NCI-H2227 treated with DMSO at 0.1 percent for 48 hours (cell line): Measurements from ENCODE around the gene JMJD1C.
"Not testable (repeated sequence)": the region's sequence is repeated elsewhere in the genome, so short reads cannot be mapped to it uniquely, and the experiment has no call there.

ENCODE experiments used
- DNase-seq: peaks from one replicate; lab custom pipeline; 2025; lab: John Stamatoyannopoulos, UW

The JMJD1C gene

DNA sequence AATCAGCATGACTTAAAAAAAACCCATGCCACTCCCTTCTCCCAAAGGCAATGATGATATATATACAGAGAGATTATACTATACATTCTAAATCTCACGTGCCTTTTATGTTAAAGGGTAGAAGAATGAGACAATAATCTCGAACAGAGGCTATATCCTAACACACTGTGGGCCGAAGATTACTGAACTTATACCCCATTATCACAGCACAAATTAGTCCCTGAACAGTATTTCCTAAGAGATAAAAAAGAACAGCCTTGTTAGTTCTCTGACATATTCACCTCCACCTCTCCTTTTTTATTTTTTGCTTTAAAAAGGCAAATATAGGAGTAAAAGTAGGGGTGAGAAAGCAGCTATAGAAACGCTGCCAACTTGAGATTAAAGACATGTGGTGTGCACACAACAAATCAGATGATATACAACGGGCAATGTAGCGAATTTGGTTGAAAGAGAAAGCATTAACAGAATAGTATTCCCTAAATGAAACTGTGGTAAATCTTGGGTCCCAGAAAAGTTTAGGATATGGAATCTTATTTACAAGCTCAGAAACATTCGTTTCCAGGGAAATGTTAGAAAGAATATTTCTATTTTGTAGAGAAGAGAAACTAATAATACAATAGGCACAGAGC is 69.5 kb downstream of the JMJD1C start:
- DNase-seq: no peak

DNA sequence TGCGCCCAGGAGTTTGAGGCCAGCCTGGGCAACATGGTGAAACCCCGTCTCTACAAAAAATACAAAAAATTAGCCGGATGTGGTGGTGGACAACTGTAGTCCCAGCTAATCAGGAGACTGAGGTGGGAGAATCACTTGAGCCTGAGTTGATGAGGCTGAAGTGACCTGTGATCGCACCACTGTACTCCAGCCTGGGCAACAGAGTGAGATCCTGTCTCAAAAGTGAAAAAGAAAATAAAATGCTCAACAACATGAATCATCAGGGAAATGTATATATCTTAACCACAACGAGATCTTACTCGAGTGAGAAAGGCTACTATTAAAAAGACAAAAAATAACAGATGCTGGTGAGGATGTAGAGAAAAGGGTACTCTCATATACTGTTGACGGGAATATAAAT is 72.7 kb downstream of the JMJD1C start:
- DNase-seq: no peak

DNA sequence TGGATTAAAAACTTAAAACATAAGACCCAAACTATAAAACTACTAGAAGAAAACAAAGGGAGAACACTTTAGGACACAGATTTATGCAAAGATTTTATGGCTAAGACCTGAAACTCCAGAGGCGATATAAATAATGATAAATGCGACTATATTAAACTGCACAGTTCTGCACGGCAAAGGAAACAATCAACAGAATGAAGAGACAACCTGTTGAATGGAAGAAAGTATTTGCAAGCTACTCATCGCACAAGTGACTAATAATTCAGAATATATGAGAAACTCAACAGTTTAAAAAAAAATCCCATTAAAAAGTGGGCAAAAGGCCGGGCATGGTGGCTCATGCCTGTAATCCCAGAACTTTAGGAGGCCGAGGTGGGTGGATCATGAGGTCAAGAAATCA is 73.6 kb downstream of the JMJD1C start:
- no peak for DNase-seq

DNA sequence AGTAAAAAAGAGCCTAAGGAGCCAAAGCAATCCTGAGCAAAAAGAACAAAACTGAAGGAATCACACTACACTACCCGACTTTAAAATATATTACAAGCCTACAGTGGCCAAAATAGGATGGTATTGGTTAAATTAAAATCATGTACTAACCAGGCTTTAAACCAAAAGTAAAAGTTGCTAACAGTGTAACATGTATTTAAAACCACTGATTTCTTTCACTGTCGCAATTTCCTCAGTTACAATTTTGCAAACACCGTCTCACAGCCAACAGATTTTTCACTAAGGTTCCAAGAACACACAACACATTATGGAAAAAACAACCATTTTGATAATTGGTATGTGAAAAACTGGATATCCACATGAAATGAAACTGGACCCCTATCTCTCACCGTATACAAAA is 74.0 kb downstream of the JMJD1C start:
- DNase-seq: no peak

DNA sequence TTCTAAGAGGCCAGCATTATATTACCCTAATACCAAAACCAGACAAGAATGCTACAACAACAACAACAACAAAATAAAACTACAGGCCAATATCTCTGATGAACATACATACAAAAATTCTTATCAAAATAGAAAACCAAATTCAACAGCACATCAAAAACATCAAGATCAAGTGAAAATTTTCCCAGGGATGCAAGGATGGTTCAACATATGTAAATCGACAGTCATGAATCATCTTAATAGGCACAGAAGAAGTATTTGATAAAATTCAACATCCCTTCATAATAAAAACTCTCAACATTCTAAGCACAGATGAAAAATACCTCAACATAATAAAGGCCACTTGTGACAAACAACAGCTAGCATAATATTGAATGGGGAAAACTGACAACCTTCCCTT is 75.3 kb downstream of the JMJD1C start:
- DNase-seq: no peak

DNA sequence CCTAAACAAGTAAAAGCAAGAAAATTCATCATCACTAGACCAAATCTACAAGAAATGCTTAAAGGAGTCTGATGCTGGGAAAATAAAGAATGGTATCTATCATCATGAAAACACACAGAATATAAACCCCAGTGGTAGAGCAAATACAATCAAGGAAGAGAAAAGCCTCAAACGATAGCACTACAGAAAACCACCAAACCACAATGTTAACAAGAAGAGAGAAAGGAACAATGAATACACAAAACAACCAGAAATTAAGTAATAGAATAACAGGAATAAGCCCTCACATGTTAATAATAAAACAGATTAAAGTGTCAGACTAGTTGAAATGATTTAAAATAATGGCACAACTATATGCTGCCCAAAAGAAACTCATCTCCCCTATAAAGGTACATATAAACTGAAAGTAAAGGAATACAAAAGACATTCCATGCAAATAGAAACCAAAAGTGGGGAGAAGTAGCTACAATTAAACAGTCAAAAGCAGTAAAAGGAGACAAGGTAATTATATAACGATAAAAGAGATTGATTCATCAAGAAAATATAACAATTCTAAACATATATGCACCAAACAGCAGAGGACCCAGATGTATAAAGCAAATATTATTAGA is 77.3 kb downstream of the JMJD1C start:
- DNase-seq: no peak

DNA sequence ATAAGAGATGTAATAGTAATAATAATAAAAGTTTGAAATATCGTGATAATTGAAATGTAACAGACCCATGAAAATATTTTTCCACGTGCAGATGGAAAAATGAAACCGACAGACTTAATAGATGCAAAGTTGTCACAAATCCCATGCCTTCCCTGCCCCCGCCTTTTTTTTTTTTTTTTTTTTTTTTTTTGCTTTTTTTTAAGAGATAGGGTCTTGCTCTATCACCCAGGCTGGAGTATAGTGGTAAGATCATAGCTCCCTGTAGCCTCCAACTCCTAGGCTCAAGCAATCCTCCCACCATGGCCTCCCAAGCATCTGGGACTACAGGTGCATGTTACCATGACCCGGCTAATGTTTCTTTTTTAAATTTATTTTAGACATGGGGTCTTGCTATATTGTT is 80.5 kb downstream of the JMJD1C start:
- no peak for DNase-seq

DNA sequence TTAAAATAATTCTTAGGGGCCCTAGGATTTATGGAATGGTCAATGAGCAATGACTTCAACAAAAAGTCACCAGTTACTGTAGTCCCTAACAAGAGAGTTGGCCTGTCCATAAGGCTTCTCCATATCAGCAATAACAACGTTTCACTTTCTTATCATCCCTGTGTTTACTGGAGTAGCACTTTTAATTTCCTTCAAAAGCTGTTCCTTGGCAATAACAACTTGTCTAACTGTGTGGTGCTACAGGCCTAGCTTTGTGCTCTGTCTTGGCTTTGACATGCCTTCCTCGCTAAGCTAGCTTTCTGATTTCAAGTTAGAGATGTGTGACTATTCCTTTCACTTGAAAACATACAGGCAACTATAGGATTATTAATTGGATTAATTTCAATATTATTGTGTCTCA is 81.1 kb downstream of the JMJD1C start:
- no peak for DNase-seq

DNA sequence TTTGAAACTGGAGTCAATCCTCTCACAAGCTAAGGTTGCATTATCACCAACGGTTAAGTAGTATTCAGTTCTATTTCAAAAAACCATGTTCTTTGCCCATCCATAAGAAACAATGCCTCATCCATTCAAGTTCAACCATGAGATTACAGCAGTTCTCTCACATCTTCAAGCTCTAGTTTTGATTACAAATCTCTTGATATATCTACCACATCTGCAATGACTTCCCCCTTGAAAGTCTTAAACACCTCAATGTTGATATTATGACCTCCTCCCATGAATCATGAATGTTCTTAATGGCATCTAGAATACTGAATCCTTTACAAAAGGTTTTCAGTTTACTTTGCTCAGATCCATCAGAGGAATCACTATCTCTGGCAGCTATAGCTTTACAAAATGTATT is 81.8 kb downstream of the JMJD1C start:
- no peak for DNase-seq

DNA sequence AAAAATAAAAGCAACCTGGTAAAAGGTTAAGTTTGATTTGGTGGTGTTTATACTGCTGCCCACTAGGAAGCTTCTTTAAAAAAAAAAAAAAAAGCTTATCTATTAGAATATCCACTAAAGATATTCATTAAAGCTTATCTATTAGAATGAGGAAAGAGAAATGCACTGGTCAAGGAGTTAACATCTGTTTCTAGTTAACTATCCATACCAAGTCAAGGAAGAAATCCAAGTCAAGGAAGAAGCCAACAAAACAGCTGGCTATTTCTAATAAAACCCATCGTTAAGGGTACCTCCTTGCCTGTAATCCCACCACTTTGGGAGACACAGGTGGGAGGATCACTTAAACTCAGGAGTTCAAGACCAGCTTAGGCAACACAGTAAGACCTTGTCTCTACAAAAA is 82.6 kb downstream of the JMJD1C start:
- no peak for DNase-seq

DNA sequence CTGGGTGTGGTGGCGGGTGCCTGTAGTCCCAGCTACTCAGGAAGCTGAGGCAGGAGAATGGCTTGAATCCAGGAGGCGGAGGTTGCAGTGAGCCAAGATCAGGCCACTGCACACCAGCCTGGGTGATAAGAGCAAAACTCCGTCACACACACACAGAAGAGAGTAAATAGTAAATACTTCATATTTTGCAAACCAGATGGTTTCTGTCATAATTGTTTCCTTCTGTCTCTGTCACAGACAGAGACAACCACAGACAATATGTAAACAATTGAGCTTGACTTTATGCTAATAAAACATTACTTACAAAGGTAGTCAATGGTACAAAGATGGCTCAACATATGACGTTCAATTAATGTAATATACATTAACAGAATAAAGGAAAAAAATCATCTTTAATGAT is 83.7 kb downstream of the JMJD1C start:
- DNase-seq: no peak

DNA sequence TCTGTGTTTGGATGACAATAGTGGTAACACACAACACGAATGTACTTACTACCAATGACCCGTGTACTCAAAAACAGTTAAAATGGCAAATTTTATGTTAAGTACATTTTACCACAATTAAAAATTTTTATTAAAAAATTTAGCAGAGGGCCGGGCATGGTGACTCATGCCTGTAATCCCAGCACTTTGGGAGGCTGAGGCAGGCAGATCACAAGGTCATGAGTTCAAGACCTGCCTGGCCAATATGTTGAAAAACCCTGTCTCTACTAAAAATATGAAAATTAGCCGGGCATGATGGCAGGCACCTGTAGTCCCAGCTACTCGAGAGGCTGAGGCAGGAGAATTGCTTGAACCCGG is 88.5 kb downstream of the JMJD1C start:
- DNase-seq: not testable (repeated sequence)

DNA sequence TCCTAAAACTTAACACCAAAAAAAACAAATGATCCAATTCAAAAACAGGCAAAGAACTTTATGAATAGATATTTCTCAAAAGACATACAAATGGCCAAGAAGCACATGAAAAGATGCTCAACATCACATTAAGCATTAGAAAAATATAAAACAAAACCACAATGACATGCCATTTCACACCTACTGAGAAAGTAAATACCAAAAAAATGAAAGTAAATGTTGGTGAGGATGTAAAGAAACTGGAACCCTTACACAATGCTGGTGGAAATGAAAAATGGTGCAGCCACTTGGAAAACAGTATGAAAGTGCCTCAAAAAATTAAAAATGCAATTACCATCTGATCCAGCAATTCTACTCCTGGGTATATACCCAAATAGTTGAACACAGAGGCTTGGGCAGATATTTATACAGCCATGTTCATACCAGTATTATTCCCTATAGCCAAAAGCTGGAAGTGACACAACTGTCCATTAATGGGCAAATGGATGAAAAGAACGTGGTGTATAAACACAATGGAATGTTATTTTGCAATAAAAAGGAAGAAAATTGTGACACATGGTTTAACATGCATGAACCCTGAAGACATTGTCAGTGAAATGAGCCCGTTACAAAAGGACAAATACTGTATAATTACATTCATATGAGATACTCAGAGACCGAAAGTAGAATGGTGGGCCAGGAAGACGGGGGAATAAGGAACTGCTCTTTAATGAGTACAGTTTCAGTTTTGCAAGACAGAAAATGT is 89.0 kb downstream of the JMJD1C start:
- DNase-seq: no peak

DNA sequence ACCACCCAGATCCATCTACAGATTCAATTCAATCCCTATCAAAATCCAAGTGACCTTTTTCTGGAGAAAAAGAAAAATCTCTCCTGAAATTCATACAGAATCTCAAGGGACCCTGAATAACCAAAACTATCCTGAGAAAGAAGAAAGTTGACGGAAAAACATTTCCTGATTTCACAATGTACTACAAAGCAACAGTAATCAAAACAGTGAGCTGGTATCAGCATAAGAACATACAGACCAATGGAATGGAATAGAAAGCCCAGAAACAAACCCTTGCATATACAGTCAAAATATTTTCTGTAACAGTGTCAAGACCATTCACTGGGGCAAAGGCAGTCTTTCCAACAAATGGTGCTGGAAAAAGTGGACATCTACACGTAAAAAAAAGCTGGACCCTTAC is 89.9 kb downstream of the JMJD1C start:
- DNase-seq: no peak

DNA sequence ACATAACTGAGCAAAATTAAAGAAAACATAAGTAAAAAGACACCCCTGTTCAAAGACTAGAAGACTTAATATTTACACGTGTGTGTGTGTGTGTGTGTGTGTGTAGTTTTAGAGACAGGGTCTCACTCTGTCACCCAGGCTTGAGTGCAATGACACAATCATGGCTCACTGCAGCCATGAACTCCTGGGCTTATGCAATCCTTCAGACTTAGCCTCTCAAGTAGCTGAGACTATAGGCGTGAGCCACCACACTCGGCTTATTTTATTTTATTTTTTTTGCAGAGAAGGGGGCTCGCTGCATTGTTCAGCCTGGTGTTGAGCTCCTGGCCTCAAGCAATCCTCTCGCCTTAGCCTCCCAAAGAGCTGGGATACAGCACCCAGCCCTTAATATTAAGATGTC is 90.3 kb downstream of the JMJD1C start:
- no peak for DNase-seq

DNA sequence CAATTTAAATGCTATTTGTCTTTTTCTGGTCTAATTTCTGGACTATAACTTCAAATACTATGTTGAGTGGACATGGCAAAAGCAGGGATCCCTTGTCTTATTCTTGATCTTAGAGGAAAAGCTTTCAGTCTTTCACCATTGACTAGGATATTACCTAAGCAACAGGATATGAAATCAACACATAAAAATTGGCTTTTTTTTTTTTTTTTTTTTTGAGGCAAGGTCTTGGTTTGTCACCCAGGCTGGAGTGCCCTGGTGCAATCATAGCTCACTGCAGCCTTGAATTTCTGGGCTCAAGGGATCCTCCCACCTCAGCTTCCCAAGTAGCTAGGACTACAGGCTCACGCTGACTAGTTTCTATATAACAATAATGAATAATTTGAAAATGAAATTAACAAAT is 90.8 kb downstream of the JMJD1C start:
- no peak for DNase-seq

DNA sequence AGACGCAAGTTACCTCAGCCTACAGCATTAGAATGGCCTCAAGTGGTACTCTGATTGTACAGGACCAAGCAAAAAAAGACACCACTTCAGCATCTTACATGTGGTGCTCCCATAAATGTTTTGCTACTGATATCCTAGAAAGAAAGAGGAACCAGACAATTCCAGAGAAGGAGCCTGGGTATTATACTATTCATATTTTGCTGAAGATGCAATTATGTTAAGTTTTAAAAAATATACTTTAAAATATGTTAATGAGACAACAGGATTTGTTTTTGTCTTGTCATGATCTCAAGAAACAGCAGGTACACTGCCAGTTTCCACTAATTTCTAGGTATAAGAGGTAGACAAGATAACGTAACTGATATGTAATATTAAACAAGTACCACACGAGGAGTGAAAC is 92.6 kb downstream of the JMJD1C start:
- DNase-seq: no peak

DNA sequence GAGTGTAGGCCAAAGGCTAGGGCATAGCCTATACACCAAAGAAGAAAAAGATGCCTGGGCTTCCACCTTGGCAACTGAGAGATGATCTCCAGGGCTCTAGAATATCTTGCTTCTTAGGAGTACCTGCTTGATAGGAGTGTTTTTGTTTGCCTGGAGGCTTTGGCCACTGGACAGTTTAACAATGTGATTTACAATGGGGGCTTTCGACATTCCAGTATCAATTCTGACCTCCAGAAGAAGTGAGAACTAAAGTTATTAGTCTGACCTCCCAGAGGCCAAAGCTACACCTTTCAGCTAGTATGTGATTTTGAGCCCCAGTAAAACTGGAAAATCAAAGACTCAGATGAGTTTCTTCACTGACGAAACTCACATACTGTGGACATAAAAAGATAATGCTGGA is 96.1 kb downstream of the JMJD1C start:
- no peak for DNase-seq

DNA sequence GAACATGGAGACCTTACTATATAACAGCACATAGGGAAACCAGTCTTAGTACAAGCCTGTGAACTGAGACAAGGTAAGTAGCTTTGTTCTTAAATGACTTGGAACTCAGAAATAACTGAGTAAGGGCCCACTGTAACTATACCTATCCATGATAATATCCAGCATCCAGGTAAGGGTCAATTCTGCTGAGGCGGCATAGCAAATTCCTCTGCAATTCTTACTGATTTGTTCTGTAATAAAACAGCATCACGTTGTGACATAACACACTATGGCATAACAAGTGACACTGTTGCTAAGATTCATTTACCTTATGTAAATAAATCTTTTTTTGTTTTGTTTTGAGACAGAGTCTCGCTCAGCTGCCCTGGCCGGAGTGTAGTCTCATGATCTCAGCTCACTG is 97.4 kb downstream of the JMJD1C start:
- no peak for DNase-seq

DNA sequence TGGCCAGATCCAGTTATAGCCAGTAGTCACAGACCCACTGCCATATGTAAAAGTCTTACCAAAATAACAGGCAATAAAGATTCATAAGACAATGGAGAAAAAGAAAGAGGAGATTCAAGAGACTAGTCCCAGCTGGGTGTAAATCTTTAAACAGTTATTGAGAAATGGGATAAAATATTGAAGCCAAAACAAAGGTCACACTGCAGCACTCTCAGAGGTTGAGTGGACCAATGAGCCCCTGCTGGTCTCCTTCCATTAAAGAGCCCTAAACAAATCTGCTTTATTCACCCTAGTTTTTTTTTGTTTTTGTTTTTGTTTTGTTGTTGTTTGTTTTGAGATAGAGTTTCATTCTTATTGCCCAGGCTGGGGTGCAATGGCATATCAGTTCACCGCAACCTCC is 98.8 kb downstream of the JMJD1C start:
- no peak for DNase-seq

DNA sequence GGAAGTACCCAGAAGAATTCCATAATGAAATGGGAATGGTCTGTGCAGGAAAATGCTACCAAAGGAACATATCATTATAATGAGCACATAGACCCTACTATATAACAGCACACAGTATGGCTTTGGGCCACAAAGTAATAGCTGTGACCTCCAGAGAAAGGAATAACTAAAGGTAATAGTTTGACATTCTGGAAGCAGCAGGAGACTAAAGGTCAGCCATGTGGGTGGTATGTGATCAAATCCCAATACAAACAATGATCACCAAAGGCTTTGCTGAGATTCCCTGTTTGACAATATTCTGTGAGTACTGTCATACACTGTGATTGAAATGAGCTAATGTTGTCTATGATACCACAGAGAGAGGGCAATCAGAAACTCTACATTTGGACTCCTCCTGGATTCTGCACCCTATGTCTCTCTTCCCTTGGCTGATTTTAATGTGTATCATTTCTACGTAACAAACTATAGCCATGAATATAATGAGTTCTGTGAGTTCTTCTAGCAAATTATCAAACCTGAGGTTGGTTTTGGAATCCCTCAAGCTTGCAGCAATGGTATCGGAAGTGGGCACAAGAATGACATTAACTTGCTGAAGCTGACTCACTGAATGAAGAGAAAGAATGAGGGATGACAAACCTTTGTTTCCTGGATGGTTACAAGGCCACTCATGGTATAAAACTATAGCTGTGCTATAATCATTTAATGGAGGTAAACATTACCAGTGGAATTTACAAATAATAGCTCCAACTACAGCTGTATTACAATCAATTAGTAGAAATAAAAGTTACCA is 99.6 kb downstream of the JMJD1C start:
- no peak for DNase-seq

DNA sequence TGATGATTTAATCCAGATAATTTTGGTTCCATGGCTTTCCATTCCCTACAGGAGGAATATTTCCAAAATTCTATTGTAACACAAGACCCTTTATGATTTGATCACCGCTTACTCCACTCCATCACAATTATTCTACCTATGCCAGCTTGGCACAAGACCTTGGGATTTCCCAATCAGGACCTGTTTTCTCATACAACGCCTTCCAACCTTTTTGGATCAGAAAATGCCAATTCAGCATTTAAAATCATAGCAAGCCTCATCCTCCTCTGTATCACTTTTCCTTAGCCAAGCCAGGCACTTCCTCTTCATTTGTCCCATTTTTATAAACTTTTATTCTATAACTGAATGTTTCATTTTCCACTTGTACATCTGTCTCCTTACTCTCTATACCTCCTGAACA is 100.9 kb downstream of the JMJD1C start:
- DNase-seq: no peak

DNA sequence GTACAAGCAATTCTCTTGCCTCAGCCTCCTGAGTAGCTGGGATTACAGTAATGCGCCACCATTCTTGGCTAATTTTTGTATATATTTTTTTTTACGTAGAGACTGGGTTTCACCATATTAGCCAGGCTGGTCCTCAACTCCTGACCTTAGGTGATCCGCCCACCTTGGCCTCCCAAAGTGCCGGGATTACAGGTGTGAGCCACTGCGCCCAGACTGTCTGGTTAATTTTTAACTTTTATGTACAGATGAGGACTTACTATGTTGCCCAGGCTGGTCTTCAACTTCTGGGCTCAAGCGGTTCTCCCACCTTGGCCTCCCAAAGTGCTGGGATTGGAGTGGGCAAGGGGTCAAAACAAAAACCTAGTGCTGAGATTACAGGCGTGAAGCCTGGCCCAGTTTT is 101.8 kb downstream of the JMJD1C start:
- no peak for DNase-seq
